Liver (tissue), 3 donors: ENCODE results near the gene RGR.

Experiments used
- ATF3 ChIP-seq: IDR thresholded peaks from 2 replicates; pipeline ENCODE4 v1.6.1; 2016; ENCODE audit warnings: antibody characterized with exemption
- CTCF ChIP-seq: fragments of 150-350 bp; IDR thresholded peaks from 2 replicates; pipeline ENCODE4 v1.5.1; 2017; ENCODE audit warnings: improper control_type of control experiment, low read depth, low read length; ENCODE audit not compliant: missing input control
- EGR1 ChIP-seq, 2 donors: IDR thresholded peaks; 2 replicates each; pipeline ENCODE4 v1.6.1; 2016 to 2018; ENCODE audit warnings: antibody characterized with exemption in 2 of 2, low read depth in 2 of 2
- GABPA ChIP-seq, 2 donors: IDR thresholded peaks in 1 of 2; conservative IDR thresholded peaks in 1 of 2; 2 replicates each; pipeline ENCODE4 v1.6.1; 2016; ENCODE audit warnings: antibody characterized with exemption in 2 of 2, mild to moderate bottlenecking in 1 of 2, moderate library complexity in 1 of 2
- JUND ChIP-seq, 2 donors: IDR thresholded peaks; 2 replicates each; pipeline ENCODE4 v1.6.1; 2016; ENCODE audit warnings: antibody characterized with exemption in 2 of 2
- MAX ChIP-seq: IDR thresholded peaks from 2 replicates; pipeline ENCODE4 v1.6.1; 2016; ENCODE audit warnings: antibody characterized with exemption
- RAD21 ChIP-seq, 2 donors: IDR thresholded peaks; 2 replicates each; pipeline ENCODE4 v1.6.1; 2016; ENCODE audit warnings: antibody characterized with exemption in 2 of 2, mild to moderate bottlenecking in 2 of 2
- REST ChIP-seq: IDR thresholded peaks from 2 replicates; pipeline ENCODE4 v1.6.1; 2016; ENCODE audit warnings: antibody characterized with exemption, mild to moderate bottlenecking
- TAF1 ChIP-seq: conservative IDR thresholded peaks from 2 replicates; pipeline ENCODE4 v1.6.1; 2016; ENCODE audit warnings: antibody characterized with exemption, mild to moderate bottlenecking
- ZBTB33 ChIP-seq: IDR thresholded peaks from 2 replicates; pipeline ENCODE4 v1.6.1; 2016; ENCODE audit warnings: antibody characterized with exemption
- donor health status: healthy.
- donor health status: healthy.

GRCh38 chr10:84214046-84214572 lies 30.7 kb upstream of the RGR start:
- TF ChIP-seq REST (no peak), TAF1 (no peak), CTCF (no peak), JUND (IDR thresholded peaks at IDR 0.05) (no peak), MAX (no peak), GABPA (IDR thresholded peaks at IDR 0.05 in 1 of 2, conservative IDR thresholded peaks at IDR 0.05 in 1 of 2) (no peak), RAD21 (IDR thresholded peaks at IDR 0.05) (no peak), ATF3 (no peak), ZBTB33 (no peak), EGR1 (IDR thresholded peaks at IDR 0.05; ENCODE audit: low read depth in 2 of 2) (no peak)
